AG09309 (cell line): Measurements from ENCODE around the gene PTPN21.
"Not testable (repeated sequence)": the region's sequence is repeated elsewhere in the genome, so short reads cannot be mapped to it uniquely, and the experiment has no call there.

ENCODE experiments used
- DNase-seq: peaks from one replicate; pipeline ENCODE4 v3.0.0-alpha.2; 2010; ENCODE audit warnings: low read depth
- H3K4me3 ChIP-seq: 2 replicates; pipeline ENCODE4 v1.5.1; 2011; ENCODE audit warnings: mild to moderate bottlenecking, low read depth, low read length, moderate library complexity; ENCODE audit not compliant: control insufficient read depth
- TF ChIP-seq, protein P1 (sequence below): IDR thresholded peaks from 2 replicates; pipeline ENCODE4 v1.5.1; 2011; ENCODE audit warnings: mild to moderate bottlenecking, low read depth, low read length, inconsistent platforms; ENCODE audit not compliant: insufficient read depth, control insufficient read depth; ENCODE audit errors: missing control alignments

The PTPN21 gene

DNA sequence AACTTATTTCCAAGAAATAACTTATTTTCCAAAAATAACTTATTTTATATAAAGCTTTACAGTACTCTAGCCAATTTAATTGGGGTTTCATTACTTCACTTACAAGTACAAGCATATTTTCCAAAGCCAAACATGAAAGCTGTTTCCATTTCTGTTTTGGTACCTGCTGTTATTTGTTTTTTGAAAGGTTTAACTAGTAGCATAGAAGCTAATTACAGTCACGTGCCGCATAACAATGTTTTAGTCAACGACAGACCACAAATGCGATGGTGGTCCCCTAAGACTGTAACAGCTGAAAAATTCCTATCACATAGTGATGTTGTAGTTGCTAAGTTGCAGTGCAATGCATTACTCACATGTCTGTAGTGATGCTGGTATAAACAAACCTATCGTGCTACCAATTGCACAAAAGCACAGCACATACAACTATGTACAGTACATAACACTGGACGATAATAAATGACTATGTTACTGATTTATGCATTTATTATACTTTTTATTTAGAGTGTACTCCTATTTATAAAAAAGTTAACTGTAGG is 21.7 kb downstream of the PTPN21 start:
- no peak overlapping the region for H3K4me3 ChIP-seq
- TF ChIP-seq, protein P1, sequence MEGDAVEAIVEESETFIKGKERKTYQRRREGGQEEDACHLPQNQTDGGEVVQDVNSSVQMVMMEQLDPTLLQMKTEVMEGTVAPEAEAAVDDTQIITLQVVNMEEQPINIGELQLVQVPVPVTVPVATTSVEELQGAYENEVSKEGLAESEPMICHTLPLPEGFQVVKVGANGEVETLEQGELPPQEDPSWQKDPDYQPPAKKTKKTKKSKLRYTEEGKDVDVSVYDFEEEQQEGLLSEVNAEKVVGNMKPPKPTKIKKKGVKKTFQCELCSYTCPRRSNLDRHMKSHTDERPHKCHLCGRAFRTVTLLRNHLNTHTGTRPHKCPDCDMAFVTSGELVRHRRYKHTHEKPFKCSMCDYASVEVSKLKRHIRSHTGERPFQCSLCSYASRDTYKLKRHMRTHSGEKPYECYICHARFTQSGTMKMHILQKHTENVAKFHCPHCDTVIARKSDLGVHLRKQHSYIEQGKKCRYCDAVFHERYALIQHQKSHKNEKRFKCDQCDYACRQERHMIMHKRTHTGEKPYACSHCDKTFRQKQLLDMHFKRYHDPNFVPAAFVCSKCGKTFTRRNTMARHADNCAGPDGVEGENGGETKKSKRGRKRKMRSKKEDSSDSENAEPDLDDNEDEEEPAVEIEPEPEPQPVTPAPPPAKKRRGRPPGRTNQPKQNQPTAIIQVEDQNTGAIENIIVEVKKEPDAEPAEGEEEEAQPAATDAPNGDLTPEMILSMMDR, result no peak
- no peak for DNase-seq

DNA sequence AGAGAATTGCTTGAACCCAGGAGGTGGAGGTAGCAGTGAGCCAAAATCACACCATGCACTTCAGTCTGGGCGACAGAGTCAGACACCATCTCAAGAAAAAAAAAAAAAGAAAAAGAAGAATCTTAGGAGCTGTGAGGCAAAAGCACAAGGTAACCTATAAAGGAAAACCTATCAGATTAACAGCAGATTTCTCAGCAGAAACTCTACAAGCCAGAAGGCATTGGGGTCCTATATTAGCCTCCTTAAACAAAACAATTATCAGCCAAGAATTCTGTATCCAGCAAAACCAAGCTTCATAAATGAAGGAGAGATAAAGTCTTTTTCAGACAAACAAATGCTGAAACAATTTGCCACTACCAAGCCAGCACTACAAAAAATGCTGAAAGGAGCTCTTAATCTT is 24.9 kb downstream of the PTPN21 start:
- H3K4me3 ChIP-seq, DNase-seq: not testable (repeated sequence)

DNA sequence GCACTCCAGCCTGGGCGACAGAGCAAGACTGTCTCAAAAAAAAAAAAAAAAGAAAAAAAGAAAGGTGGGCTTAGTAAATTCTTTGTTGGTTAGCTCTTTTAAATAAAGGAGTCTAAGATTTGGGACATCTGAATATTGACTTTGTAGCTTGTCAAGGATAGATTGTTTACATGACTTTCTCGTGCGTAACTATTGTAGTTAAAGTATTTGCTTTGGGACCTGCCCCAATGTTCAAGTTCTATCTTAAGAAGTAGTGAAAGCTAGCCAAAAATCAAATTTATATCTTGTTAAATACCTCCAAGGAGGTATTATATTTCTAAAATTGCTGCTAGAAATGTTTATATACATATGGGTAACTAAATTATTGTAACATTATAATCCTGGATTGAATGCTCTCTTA is 32.4 kb downstream of the PTPN21 start:
- TF ChIP-seq, protein P1, result no peak

DNA sequence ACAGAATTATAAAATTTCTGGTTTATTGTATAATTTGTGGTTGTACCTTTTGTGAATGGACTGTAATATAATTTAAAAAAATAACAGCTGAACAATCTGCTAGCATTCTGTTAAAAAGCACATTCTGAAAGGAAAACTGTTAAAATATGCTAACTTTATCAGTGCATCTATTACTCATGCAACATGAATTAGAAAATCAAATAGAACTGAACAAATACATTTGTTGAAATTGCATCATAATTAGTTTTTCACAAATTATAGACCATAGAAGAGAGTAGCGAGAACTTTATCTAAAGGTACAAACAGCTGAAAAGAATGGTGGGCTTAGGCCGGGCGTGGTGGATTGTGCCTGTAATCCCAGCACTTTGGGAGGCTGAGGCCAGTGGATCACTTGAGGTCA is 33.0 kb downstream of the PTPN21 start:
- TF ChIP-seq, protein P1, result no peak
- DNase-seq, result peak; percentile 7
- no peak overlapping the region for H3K4me3 ChIP-seq

More for the DNA sequence above, 32.4 kb downstream of the PTPN21 start:
- no peak for DNase-seq
- H3K4me3 ChIP-seq, result no peak overlapping the region

DNA sequence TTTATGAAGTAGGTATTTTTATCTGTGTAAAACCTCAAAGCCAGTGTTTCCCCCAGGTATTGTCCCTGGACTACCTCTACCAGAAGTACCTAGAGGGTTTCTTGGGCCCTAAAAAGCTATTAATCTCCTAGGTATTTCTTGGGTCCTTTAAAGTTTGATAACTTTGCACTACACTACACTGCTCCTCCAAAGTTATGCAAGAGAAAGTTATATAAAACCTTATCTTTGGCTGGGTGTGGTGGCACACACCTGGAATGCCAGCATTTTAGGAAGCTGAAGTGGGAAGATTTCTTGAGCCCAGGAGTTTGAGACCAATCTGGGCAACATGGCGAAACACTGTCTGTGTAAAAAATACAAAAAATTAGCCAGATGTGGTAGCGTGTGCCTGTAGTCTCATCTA is 34.9 kb downstream of the PTPN21 start:
- TF ChIP-seq, protein P1, result no peak
- no peak overlapping the region for H3K4me3 ChIP-seq

DNA sequence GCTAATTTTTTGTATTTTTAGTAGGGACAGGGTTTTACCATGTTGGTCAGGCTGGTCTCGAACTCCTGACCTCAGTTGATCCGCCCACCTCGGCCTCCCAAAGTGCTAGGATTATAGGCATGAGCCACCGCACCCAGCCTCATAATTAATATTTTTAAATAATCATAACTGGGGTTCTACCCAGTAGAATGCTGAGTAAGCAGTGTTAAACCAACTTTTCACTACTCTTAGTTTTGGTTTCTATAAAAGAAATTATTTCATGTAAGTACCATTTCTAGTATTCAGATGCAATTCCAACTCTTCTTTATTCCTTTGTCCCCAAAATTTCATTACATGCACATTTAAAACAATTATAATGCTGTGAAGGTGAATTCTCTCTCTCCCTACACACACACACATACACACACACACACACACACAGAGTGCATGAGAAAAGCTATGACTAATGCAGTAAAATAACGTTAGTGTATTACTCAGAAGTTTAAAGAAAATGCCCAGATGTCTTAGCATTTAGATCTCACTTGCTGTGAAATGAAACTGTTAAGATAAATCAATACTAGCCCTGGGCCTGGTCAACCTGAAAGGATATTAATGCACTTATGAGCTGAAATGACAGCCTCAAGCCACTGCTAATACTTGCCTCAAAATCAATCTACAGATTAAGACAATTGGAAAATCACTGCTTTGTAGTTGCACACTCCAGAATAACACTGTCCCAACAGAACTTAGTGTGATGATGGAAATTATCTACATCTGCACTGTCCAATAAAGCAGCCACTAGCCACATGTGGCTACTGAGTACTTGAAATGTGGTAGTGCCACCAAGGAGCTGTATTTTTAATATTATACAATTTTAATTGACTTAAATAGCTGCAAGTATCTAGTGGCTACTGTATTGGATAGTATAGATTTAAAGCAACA is 36.0 kb downstream of the PTPN21 start:
- TF ChIP-seq, protein P1, result no peak
- H3K4me3 ChIP-seq, result no peak overlapping the region
- DNase-seq, result peak; percentile 65

More for the DNA sequence above, 34.9 kb downstream of the PTPN21 start:
- DNase-seq, result no peak

DNA sequence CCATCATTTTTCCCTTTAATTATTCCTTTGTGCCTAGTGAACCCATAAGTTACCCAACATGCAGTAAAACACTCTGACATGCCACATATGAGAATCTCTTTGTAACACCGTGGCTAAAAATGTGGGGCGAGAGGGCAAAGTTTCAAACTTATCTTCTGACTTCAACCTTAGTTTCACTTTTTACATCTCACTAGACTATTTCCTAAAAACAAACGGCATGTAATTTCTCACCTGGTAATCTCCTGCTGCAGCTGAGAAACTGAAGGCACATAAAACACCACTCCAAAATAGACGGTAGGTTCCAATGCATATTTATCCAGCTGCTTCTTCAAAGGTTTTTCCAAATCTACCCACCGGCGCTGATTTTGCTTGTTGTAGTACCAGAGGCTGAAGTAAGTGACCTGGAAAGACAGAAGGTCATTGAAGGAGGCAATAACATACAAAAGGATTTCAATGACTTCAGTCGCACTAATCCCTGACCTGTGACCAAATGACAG is 37.9 kb downstream of the PTPN21 start:
- TF ChIP-seq, protein P1, result no peak
- DNase-seq, result no peak
- no peak overlapping the region for H3K4me3 ChIP-seq
